Right ventricle myocardium superior (tissue), 1 donor: ENCODE results near the gene CNPY1. TPM values are rescaled to one million over a fixed set of nuclear protein-coding genes. Genes with fewer than 3 reads are reported as not detected.

Experiments
- ATAC-seq: fragments of 200-7000 bp; cut with Tn5 transposase; one replicate; pipeline ENCODE4 v1.9.1; 2020; ENCODE audit warnings: mild to moderate bottlenecking; ENCODE audit not compliant: poor library complexity
- DNase-seq: peaks from one replicate; pipeline ENCODE4 v3.0.0-alpha.2; 2020
- intact Hi-C: fragments of 100-400 bp; cut with DNase I; formaldehyde crosslinking; loops from one replicate; pipeline ENCODE4 v1.11.2; 2022
- total RNA-seq: library from RNA; stranded (reverse); fragmentation: NEBNext Ultra II Directional; extraction: Animal tissue kit (Norgen Biotek cat#: 25700); gene quantifications from one replicate; pipeline ENCODE4 v1.2.1, GENCODE V29; 2021
- donor health status: DM: no; HTN: yes; CAD: no; lungs with severe emphysema.

Gene CNPY1
- total RNA-seq, 1 donor from 2014 or later, result not detected

GRCh38 chr7:155581107-155581830, 34.9 kb upstream of the CNPY1 start:
- intact Hi-C loops, result no loop called here
- DNase-seq (peak; percentile 20), ATAC-seq (no peak)

- intact Hi-C loops, result no loop called here
- no peak for DNase-seq
- ATAC-seq, result no peak
These were observed 34.0 kb upstream of the CNPY1 start for GRCh38 chr7:155580367-155580766.

- intact Hi-C loops, result no loop called here
- no peak for ATAC-seq
- peak; percentile 5 for DNase-seq
These were observed 33.2 kb upstream of the CNPY1 start for GRCh38 chr7:155579565-155579964.

GRCh38 chr7:155578016-155578415, 31.7 kb upstream of the CNPY1 start:
- ATAC-seq (no peak), DNase-seq (peak; percentile 3)
- intact Hi-C loops, result no loop called here

- no peak for ATAC-seq
- DNase-seq, result peak; percentile 23
- intact Hi-C loops, result no loop called here
These were observed 31.1 kb upstream of the CNPY1 start for GRCh38 chr7:155577509-155577905.

- peak; percentile 30 for DNase-seq
- ATAC-seq, result no peak
- intact Hi-C loops, result no loop called here
These were observed 30.6 kb upstream of the CNPY1 start for GRCh38 chr7:155576900-155577508.

GRCh38 chr7:155576416-155576815, 30.1 kb upstream of the CNPY1 start:
- ATAC-seq (no peak), DNase-seq (peak; percentile 21)
- intact Hi-C loops, result no loop called here

GRCh38 chr7:155574556-155575290, 28.4 kb upstream of the CNPY1 start:
- intact Hi-C loops, result no loop called here
- ATAC-seq (no peak), DNase-seq (peak; percentile 6)

- intact Hi-C loops, result no loop called here
- DNase-seq, result peak; percentile 34
- ATAC-seq, result no peak
These were observed 25.4 kb upstream of the CNPY1 start for GRCh38 chr7:155571581-155572345.

- ATAC-seq, result no peak
- DNase-seq, result peak; percentile 24
- intact Hi-C loops, result no loop called here
These were observed 24.6 kb upstream of the CNPY1 start for GRCh38 chr7:155570991-155571390.

GRCh38 chr7:155570171-155570958, 24.0 kb upstream of the CNPY1 start:
- intact Hi-C loops, result no loop called here
- ATAC-seq, result no peak
- peak; percentile 15 for DNase-seq

- intact Hi-C loops, result no loop called here
- ATAC-seq (no peak), DNase-seq (peak; percentile 29)
These were observed 23.3 kb upstream of the CNPY1 start for GRCh38 chr7:155569681-155570080.

GRCh38 chr7:155568842-155569494, 22.6 kb upstream of the CNPY1 start:
- DNase-seq (peak; percentile 4), ATAC-seq (no peak)
- intact Hi-C loops, result no loop called here

GRCh38 chr7:155568333-155568660, 21.9 kb upstream of the CNPY1 start:
- no peak for ATAC-seq
- intact Hi-C loops, result no loop called here
- no peak for DNase-seq

GRCh38 chr7:155567646-155568332, 21.4 kb upstream of the CNPY1 start:
- intact Hi-C loops, result no loop called here
- peak; percentile 11 for DNase-seq
- ATAC-seq, result no peak

GRCh38 chr7:155566011-155566836, 19.9 kb upstream of the CNPY1 start:
- ATAC-seq (no peak), DNase-seq (peak; percentile 30)
- intact Hi-C loops, result no loop called here

- peak; percentile 12 for DNase-seq
- intact Hi-C loops, result no loop called here
- ATAC-seq, result no peak
These were observed 19.2 kb upstream of the CNPY1 start for GRCh38 chr7:155565596-155565995.
